ENCODE results near the gene GAB3. TPM values are rescaled to one million over a fixed set of nuclear protein-coding genes. Genes with fewer than 3 reads are reported as not detected.
"Not testable (repeated sequence)": the region's sequence is repeated elsewhere in the genome, so short reads cannot be mapped to it uniquely, and the experiment has no call there.

Gene GAB3
- polyA plus RNA-seq, 1 donor (not counting 4 experiments of a cell fraction or from before 2014, with no cell fraction given): 0.18 TPM

DNA sequence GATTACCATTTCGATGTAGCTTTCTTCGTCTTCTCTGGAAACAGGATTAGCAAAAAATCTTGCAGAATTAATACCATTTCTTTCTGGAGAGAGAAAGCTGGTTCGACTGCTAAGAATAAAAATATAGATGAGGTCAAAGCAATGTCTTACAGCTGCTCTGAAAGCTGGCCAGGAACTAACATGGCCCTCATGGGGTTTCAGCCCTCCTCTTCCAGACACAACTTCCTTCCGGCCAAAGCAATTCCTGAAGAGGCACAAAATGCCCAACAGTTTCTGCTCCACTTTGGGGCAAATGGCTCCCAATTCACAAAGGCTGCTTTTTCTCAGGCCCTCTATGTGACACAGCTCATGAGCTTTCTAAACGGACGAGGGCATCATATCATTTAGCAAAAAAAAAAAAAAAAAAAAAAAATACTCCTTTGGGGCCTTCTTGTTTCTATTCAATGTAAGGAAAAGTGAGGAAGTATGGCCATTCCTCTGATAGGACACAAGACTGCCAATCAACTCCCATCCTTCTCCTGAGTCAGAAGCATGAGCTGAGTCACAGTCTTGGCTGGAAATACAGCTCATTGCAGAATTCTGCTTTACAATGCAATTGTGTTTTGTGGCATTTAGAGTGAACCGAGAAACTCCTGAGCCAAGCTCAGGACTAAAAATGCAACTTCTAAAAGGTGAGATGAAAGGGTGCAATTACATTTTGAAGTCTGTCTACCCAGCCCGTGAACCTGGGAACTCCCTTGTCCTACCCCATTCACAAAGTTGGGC is 54.8 kb downstream of the GAB3 start:
- dilution Hi-C loops (cut with MboI; ENCODE audit: extremely low pct_ligation_motif_present, low sequenced_read_pairs): no loop called here
- H2AFZ ChIP-seq (ENCODE audit: control insufficient read depth, low read length): no peak overlapping the region
- H3K4me3 ChIP-seq (ENCODE audit: control insufficient read depth in 2 of 3, extremely low read depth in 1 of 3, insufficient read depth in 2 of 3, low read depth in 1 of 3, low read length in 3 of 3): no peak overlapping the region
- no peak overlapping the region for H3K4me2 ChIP-seq (ENCODE audit: control insufficient read depth, extremely low read depth, insufficient read depth, low read depth, low read length)
- H3K27ac ChIP-seq (ENCODE audit: control insufficient read depth, insufficient read depth, low read length): no peak overlapping the region
- H3K36me3 ChIP-seq (ENCODE audit: control insufficient read depth in 2 of 2, extremely low read depth in 1 of 2, insufficient read depth in 2 of 2, low read length in 2 of 2): no peaks in the 10 kb centered on the region
- no peaks in the 10 kb centered on the region for H4K20me1 ChIP-seq (ENCODE audit: control insufficient read depth, extremely low read depth, insufficient read depth, low read length)
- FAIRE-seq (peak; percentile 41), DNase-seq (ENCODE audit: low read depth, low spot score) (peak; percentile 17)
- no peaks in the 10 kb centered on the region for H3K4me1 ChIP-seq (ENCODE audit: control insufficient read depth, extremely low read depth, insufficient read depth, low read length)
- H3K9me1 ChIP-seq (ENCODE audit: control insufficient read depth, extremely low read depth, insufficient read depth, low read length): no peaks in the 10 kb centered on the region
- H3K9ac ChIP-seq (ENCODE audit: control insufficient read depth, extremely low read depth, insufficient read depth, low read length): no peak overlapping the region
- no peak for TF ChIP-seq EZH2 (IDR thresholded peaks at IDR 0.05; ENCODE audit: low read length)
- no peak for TF ChIP-seq CTCF (optimal IDR thresholded peaks at IDR 0.05 in 1 of 3, IDR thresholded peaks at IDR 0.05 in 1 of 3, conservative IDR thresholded peaks at IDR 0.05 in 1 of 3; ENCODE audit: extremely low read depth in 1 of 3, insufficient read depth in 2 of 3, low read length in 3 of 3)
- H3K27me3 ChIP-seq (ENCODE audit: control insufficient read depth, extremely low read depth, insufficient read depth, low read length): no peaks in the 10 kb centered on the region
- no peaks in the 10 kb centered on the region for H3K9me3 ChIP-seq (ENCODE audit: control insufficient read depth, low read depth, low read length)
- no peaks in the 10 kb centered on the region for H3K79me2 ChIP-seq (ENCODE audit: control insufficient read depth, insufficient read depth, low read length)

GRCh38 chrX:154693394-154693793 is 57.5 kb downstream of the GAB3 start:
- Histone ChIP-seq H3K4me1 (ENCODE audit: control insufficient read depth, extremely low read depth, insufficient read depth, low read length) (no peaks in the 10 kb centered on the region), H3K4me3 (ENCODE audit: control insufficient read depth in 2 of 3, extremely low read depth in 1 of 3, insufficient read depth in 2 of 3, low read depth in 1 of 3, low read length in 3 of 3) (no peak overlapping the region), H3K9me3 (ENCODE audit: control insufficient read depth, low read depth, low read length) (no peaks in the 10 kb centered on the region), H3K4me2 (ENCODE audit: control insufficient read depth, extremely low read depth, insufficient read depth, low read depth, low read length) (no peak overlapping the region), H3K9me1 (ENCODE audit: control insufficient read depth, extremely low read depth, insufficient read depth, low read length) (no peaks in the 10 kb centered on the region), H2AFZ (ENCODE audit: control insufficient read depth, low read length) (no peak overlapping the region), H3K79me2 (ENCODE audit: control insufficient read depth, insufficient read depth, low read length) (no peaks in the 10 kb centered on the region), H4K20me1 (ENCODE audit: control insufficient read depth, extremely low read depth, insufficient read depth, low read length) (no peaks in the 10 kb centered on the region), H3K27ac (ENCODE audit: control insufficient read depth, insufficient read depth, low read length) (no peak overlapping the region), H3K9ac (ENCODE audit: control insufficient read depth, extremely low read depth, insufficient read depth, low read length) (no peak overlapping the region), H3K36me3 (ENCODE audit: control insufficient read depth in 2 of 2, extremely low read depth in 1 of 2, insufficient read depth in 2 of 2, low read length in 2 of 2) (no peaks in the 10 kb centered on the region), H3K27me3 (ENCODE audit: control insufficient read depth, extremely low read depth, insufficient read depth, low read length) (no peaks in the 10 kb centered on the region)
- FAIRE-seq (no peak), DNase-seq (ENCODE audit: low read depth, low spot score) (no peak)
- no peak for TF ChIP-seq CTCF (optimal IDR thresholded peaks at IDR 0.05 in 1 of 3, IDR thresholded peaks at IDR 0.05 in 1 of 3, conservative IDR thresholded peaks at IDR 0.05 in 1 of 3; ENCODE audit: extremely low read depth in 1 of 3, insufficient read depth in 2 of 3, low read length in 3 of 3)
- TF ChIP-seq EZH2 (IDR thresholded peaks at IDR 0.05; ENCODE audit: low read length): no peak
- dilution Hi-C loops (cut with MboI; ENCODE audit: extremely low pct_ligation_motif_present, low sequenced_read_pairs): no loop called here

- dilution Hi-C loops (cut with MboI; ENCODE audit: extremely low pct_ligation_motif_present, low sequenced_read_pairs); H3K9me3 ChIP-seq (ENCODE audit: control insufficient read depth, low read depth, low read length); H3K4me3 ChIP-seq (ENCODE audit: control insufficient read depth in 2 of 3, extremely low read depth in 1 of 3, insufficient read depth in 2 of 3, low read depth in 1 of 3, low read length in 3 of 3); H3K27me3 ChIP-seq (ENCODE audit: control insufficient read depth, extremely low read depth, insufficient read depth, low read length); H3K9ac ChIP-seq (ENCODE audit: control insufficient read depth, extremely low read depth, insufficient read depth, low read length); H3K27ac ChIP-seq (ENCODE audit: control insufficient read depth, insufficient read depth, low read length); H3K9me1 ChIP-seq (ENCODE audit: control insufficient read depth, extremely low read depth, insufficient read depth, low read length); H3K36me3 ChIP-seq (ENCODE audit: control insufficient read depth in 2 of 2, extremely low read depth in 1 of 2, insufficient read depth in 2 of 2, low read length in 2 of 2); H2AFZ ChIP-seq (ENCODE audit: control insufficient read depth, low read length); FAIRE-seq; H3K79me2 ChIP-seq (ENCODE audit: control insufficient read depth, insufficient read depth, low read length); H4K20me1 ChIP-seq (ENCODE audit: control insufficient read depth, extremely low read depth, insufficient read depth, low read length); DNase-seq (ENCODE audit: low read depth, low spot score); H3K4me2 ChIP-seq (ENCODE audit: control insufficient read depth, extremely low read depth, insufficient read depth, low read depth, low read length); H3K4me1 ChIP-seq (ENCODE audit: control insufficient read depth, extremely low read depth, insufficient read depth, low read length): not testable (repeated sequence)
Measured at GRCh38 chrX:154690438-154690837, 60.4 kb downstream of the GAB3 start.

- H3K9me3 ChIP-seq (ENCODE audit: control insufficient read depth, low read depth, low read length); H2AFZ ChIP-seq (ENCODE audit: control insufficient read depth, low read length); H3K4me1 ChIP-seq (ENCODE audit: control insufficient read depth, extremely low read depth, insufficient read depth, low read length); H3K27me3 ChIP-seq (ENCODE audit: control insufficient read depth, extremely low read depth, insufficient read depth, low read length); DNase-seq (ENCODE audit: low read depth, low spot score); FAIRE-seq; H3K9me1 ChIP-seq (ENCODE audit: control insufficient read depth, extremely low read depth, insufficient read depth, low read length); H3K27ac ChIP-seq (ENCODE audit: control insufficient read depth, insufficient read depth, low read length); H3K36me3 ChIP-seq (ENCODE audit: control insufficient read depth in 2 of 2, extremely low read depth in 1 of 2, insufficient read depth in 2 of 2, low read length in 2 of 2); H3K4me3 ChIP-seq (ENCODE audit: control insufficient read depth in 2 of 3, extremely low read depth in 1 of 3, insufficient read depth in 2 of 3, low read depth in 1 of 3, low read length in 3 of 3); H3K79me2 ChIP-seq (ENCODE audit: control insufficient read depth, insufficient read depth, low read length); H4K20me1 ChIP-seq (ENCODE audit: control insufficient read depth, extremely low read depth, insufficient read depth, low read length); H3K4me2 ChIP-seq (ENCODE audit: control insufficient read depth, extremely low read depth, insufficient read depth, low read depth, low read length); dilution Hi-C loops (cut with MboI; ENCODE audit: extremely low pct_ligation_motif_present, low sequenced_read_pairs); H3K9ac ChIP-seq (ENCODE audit: control insufficient read depth, extremely low read depth, insufficient read depth, low read length): not testable (repeated sequence)
Measured at GRCh38 chrX:154672084-154672483, 78.8 kb downstream of the GAB3 start.

All from keratinocyte (primary cell).